ENCODE results near the gene SRMS.

The SRMS gene

DNA sequence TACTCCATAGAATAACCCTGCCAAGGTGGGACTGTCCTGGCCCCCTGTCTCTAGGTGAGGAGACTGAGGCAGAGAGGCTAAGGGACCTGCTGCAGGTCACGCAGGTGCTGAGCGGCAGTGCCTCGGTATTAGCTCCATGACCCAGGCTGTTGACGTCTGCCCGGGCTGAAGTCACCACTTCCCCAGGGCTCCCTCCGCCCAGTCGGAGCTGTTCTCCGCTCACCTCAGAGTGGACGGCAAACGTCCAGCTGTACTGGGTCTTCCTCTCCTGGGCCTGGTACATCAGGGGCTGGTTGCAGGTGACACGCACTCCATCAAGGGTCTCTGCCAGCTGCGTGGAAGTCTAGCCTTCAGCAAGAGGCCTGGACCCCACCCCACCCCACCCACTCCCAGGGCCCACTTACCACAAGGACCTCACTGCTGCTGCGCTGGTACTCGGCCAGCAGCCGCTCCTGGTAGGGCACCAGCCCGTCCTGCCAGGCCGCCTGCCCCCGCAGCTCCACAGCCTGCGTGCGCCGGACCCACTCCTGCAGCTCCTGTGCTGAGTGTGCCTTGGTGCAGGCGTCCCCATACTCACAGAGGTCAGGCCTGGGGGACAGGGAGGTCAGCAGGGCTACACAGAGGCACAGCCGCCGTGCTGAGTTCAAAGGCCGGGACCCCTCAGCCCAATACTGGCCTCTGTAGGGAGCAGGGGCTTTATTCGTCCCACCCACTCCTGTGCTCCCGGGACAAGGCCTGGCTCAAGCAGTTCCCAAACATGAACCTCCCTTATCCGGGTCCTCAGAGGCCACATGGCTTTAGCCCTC is 22.9 kb upstream of the SRMS start:
- no peak for DNase-seq (ENCODE audit: extremely low read depth, low read depth)
- TF ChIP-seq, protein P1, sequence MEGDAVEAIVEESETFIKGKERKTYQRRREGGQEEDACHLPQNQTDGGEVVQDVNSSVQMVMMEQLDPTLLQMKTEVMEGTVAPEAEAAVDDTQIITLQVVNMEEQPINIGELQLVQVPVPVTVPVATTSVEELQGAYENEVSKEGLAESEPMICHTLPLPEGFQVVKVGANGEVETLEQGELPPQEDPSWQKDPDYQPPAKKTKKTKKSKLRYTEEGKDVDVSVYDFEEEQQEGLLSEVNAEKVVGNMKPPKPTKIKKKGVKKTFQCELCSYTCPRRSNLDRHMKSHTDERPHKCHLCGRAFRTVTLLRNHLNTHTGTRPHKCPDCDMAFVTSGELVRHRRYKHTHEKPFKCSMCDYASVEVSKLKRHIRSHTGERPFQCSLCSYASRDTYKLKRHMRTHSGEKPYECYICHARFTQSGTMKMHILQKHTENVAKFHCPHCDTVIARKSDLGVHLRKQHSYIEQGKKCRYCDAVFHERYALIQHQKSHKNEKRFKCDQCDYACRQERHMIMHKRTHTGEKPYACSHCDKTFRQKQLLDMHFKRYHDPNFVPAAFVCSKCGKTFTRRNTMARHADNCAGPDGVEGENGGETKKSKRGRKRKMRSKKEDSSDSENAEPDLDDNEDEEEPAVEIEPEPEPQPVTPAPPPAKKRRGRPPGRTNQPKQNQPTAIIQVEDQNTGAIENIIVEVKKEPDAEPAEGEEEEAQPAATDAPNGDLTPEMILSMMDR (IDR thresholded peaks at IDR 0.05; ENCODE audit: low read depth, low read length) = no peak

GRCh38 chr20:63568986-63569949 is 21.7 kb upstream of the SRMS start:
- no peak for DNase-seq (ENCODE audit: extremely low read depth, low read depth)
- TF ChIP-seq, protein P1 (IDR thresholded peaks at IDR 0.05; ENCODE audit: low read depth, low read length) = no peak

DNA sequence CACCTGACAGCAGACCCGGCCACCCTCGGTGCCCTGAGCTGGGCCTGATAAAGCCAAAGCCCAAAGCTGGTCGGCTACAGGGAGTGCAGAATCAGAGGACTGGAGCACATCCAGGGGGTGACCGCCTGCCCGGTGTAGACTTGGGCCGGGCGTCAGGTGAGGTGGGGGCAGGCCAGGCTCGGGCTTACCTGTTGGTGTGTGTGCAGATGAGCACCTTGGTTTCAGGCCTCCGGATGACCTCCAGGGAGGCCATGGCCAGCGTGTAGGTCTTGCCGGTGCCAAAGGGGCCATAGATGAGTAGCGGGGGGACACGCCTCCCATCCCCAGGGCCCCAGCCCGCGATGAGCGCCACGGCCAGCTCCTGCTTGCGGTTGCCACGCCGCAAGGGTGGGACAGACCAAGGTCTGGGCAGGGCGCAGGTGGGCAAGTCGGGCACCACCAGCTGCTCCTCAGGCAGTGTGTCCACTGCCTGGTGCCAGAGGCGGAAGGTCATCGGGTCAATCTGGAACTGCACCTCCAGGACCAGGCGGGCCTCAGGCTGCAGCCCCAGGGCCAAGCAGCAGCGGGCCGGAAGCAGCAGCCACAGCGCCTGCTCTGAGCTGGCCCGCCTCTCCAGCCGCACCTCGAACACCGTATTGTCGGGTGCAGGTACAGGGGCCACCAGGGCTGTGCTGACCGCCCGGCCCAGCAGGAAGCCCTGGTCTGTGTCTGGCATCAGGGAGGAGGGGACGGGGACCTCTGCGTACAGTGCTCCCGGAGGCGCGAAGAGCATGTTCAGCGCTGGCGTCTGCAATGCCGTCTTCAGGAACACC is 20.8 kb upstream of the SRMS start:
- no peak for DNase-seq (ENCODE audit: extremely low read depth, low read depth)
- TF ChIP-seq, protein P1 (IDR thresholded peaks at IDR 0.05; ENCODE audit: low read depth, low read length) = no peak

- TF ChIP-seq, protein P1 (IDR thresholded peaks at IDR 0.05; ENCODE audit: low read depth, low read length) = no peak
- no peak for DNase-seq (ENCODE audit: extremely low read depth, low read depth)
Observed at GRCh38 chr20:63567386-63568169, 20.0 kb upstream of the SRMS start.

DNA sequence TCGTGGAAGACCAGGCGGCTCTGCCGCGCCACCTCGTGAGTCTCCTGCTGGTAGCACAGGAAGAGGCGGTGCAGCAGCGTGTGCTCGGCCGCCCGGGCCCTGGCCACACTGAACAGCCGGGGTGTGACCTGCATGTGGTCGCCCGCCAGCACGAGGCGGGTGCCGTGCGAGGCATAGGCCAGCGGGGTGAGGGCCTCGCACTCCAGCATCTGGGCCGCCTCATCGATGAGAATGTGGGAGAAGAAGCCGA is 19.5 kb upstream of the SRMS start:
- TF ChIP-seq, protein P1 (IDR thresholded peaks at IDR 0.05; ENCODE audit: low read depth, low read length) = no peak
- no peak for DNase-seq (ENCODE audit: extremely low read depth, low read depth)

DNA sequence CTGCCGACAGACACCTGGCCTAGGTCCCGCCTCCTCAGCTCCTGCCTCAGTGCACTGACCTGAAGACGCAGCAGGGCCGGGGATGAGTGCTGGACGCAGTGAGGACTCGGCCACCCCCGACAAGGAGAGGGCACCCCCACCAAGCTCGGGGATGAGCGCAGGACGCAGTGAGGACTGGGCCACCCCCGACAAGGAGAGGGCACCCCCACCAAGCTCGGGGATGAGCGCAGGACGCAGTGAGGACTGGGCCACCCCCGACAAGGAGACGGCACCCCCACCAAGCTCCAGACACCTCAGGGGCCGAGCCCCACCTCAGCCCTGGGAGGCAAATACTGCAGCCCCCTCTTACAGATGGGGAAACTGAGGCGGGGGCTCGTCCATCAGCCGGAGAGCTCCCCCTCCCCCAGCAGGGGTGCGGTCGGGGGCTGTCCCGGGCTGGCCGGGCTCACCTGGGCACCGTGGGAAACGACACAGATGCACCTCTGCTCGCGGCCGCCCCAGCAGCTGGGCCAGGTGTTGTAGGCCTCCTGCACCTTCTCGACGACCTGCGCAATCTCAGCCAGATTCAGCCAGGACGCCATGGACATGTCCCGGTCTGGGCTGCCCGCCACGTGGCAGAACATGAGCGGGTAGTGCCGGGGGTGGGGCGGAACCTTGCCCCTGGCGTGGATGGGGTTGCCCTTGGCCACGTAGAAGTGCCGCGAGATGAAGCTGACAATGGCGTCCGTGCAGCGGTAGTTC is 19.0 kb upstream of the SRMS start:
- no peak for DNase-seq (ENCODE audit: extremely low read depth, low read depth)
- TF ChIP-seq, protein P1 (IDR thresholded peaks at IDR 0.05; ENCODE audit: low read depth, low read length) = no peak
